NOMO-1 treated with DMSO at 0.1 percent for 48 hours (cell line): ENCODE results near the gene KLC1.

Source experiments
- DNase-seq: peaks from one replicate; lab custom pipeline; 2025; ENCODE audit not compliant: unreplicated experiment; lab: John Stamatoyannopoulos, UW

The KLC1 gene

GRCh38 chr14:103732868-103733620, 104.0 kb downstream of the KLC1 start:
- DNase-seq = no peak

GRCh38 chr14:103733651-103734050, 104.6 kb downstream of the KLC1 start:
- DNase-seq = no peak

- no peak for DNase-seq
Measured at GRCh38 chr14:103734081-103734888, 105.3 kb downstream of the KLC1 start.

- no peak for DNase-seq
Measured at GRCh38 chr14:103735022-103735421, 106.0 kb downstream of the KLC1 start.

- no peak for DNase-seq
Measured at GRCh38 chr14:103735439-103735814, 106.4 kb downstream of the KLC1 start.

- DNase-seq = no peak
Measured at GRCh38 chr14:103735815-103736545, 107.0 kb downstream of the KLC1 start.

GRCh38 chr14:103736546-103737431, 107.8 kb downstream of the KLC1 start:
- no peak for DNase-seq

GRCh38 chr14:103737432-103738045, 108.5 kb downstream of the KLC1 start:
- no peak for DNase-seq

- no peak for DNase-seq
Measured at GRCh38 chr14:103738166-103738565, 109.2 kb downstream of the KLC1 start.

- no peak for DNase-seq
Measured at GRCh38 chr14:103738701-103739451, 109.9 kb downstream of the KLC1 start.

- no peak for DNase-seq
Measured at GRCh38 chr14:103739466-103739792, 110.4 kb downstream of the KLC1 start.

GRCh38 chr14:103739793-103740501, 110.9 kb downstream of the KLC1 start:
- DNase-seq = no peak

- no peak for DNase-seq
Measured at GRCh38 chr14:103740991-103741689, 112.1 kb downstream of the KLC1 start.

- no peak for DNase-seq
Measured at GRCh38 chr14:103741876-103742275, 112.9 kb downstream of the KLC1 start.

GRCh38 chr14:103742499-103743255, 113.7 kb downstream of the KLC1 start:
- DNase-seq = no peak

GRCh38 chr14:103743691-103744090, 114.7 kb downstream of the KLC1 start:
- no peak for DNase-seq

GRCh38 chr14:103744621-103745395, 115.8 kb downstream of the KLC1 start:
- no peak for DNase-seq
